ENCODE measurements around the gene HPD.

GRCh38 chr12:121795034-121795968 is 63.4 kb downstream of the HPD start:
- TF ChIP-seq CTCF (IDR thresholded peaks at IDR 0.05) (peak; percentile 95 to 97 (median 97)), POLR2A (IDR thresholded peaks at IDR 0.05) (no peak)

Data from adrenal gland (tissue), 5 donors.